ENCODE results near the gene CEP131. TPM values are rescaled to one million over a fixed set of nuclear protein-coding genes. Genes with fewer than 3 reads are reported as not detected.
"Not testable (repeated sequence)": the region's sequence is repeated elsewhere in the genome, so short reads cannot be mapped to it uniquely, and the experiment has no call there.

The CEP131 gene
- total RNA-seq, 1 donor from 2014 or later, result 12.2 TPM

- peaks cover 9% of the 10 kb centered on the region for H3K27me3 Mint-ChIP-seq (ENCODE audit: unreplicated experiment)
- TF ChIP-seq CTCF (IDR thresholded peaks at IDR 0.05), result no peak
- H3K4me3 Mint-ChIP-seq (ENCODE audit: unreplicated experiment), result no peak overlapping the region
- H3K4me1 Mint-ChIP-seq (ENCODE audit: unreplicated experiment), result no peaks in the 10 kb centered on the region
- H3K9me3 Mint-ChIP-seq (ENCODE audit: unreplicated experiment), result no peaks in the 10 kb centered on the region
- DNase-seq (ENCODE audit: extremely low spot score, unreplicated experiment), result no peak
- H3K27ac Mint-ChIP-seq (ENCODE audit: unreplicated experiment), result no peak overlapping the region
- H3K36me3 Mint-ChIP-seq (ENCODE audit: unreplicated experiment), result no peaks in the 10 kb centered on the region
These were observed 65.6 kb downstream of the CEP131 start for GRCh38 chr17:81156866-81157805.

- H3K36me3 Mint-ChIP-seq (ENCODE audit: unreplicated experiment), result no peaks in the 10 kb centered on the region
- H3K27ac Mint-ChIP-seq (ENCODE audit: unreplicated experiment), result no peak overlapping the region
These were observed 67.8 kb downstream of the CEP131 start for GRCh38 chr17:81154961-81155360.

GRCh38 chr17:81154016-81154415 is 68.7 kb downstream of the CEP131 start:
- peaks cover 23% of the 10 kb centered on the region for H3K27me3 Mint-ChIP-seq (ENCODE audit: unreplicated experiment)
- not testable (repeated sequence) for H3K9me3 Mint-ChIP-seq (ENCODE audit: unreplicated experiment); H3K27ac Mint-ChIP-seq (ENCODE audit: unreplicated experiment); H3K36me3 Mint-ChIP-seq (ENCODE audit: unreplicated experiment); DNase-seq (ENCODE audit: extremely low spot score, unreplicated experiment); H3K4me1 Mint-ChIP-seq (ENCODE audit: unreplicated experiment); H3K4me3 Mint-ChIP-seq (ENCODE audit: unreplicated experiment)

More at GRCh38 chr17:81154961-81155360, 67.8 kb downstream of the CEP131 start:
- Mint-ChIP-seq H3K9me3 (ENCODE audit: unreplicated experiment) (no peaks in the 10 kb centered on the region), H3K4me1 (ENCODE audit: unreplicated experiment) (no peaks in the 10 kb centered on the region), H3K27me3 (ENCODE audit: unreplicated experiment) (peaks cover 23% of the 10 kb centered on the region), H3K4me3 (ENCODE audit: unreplicated experiment) (no peak overlapping the region)
- no peak for TF ChIP-seq CTCF (IDR thresholded peaks at IDR 0.05)
- no peak for DNase-seq (ENCODE audit: extremely low spot score, unreplicated experiment)

- no peak for DNase-seq (ENCODE audit: extremely low spot score, unreplicated experiment)
- H3K4me3 Mint-ChIP-seq (ENCODE audit: unreplicated experiment), result no peak overlapping the region
- H3K36me3 Mint-ChIP-seq (ENCODE audit: unreplicated experiment), result no peaks in the 10 kb centered on the region
- no peak overlapping the region for H3K27ac Mint-ChIP-seq (ENCODE audit: unreplicated experiment)
- H3K9me3 Mint-ChIP-seq (ENCODE audit: unreplicated experiment), result no peaks in the 10 kb centered on the region
- TF ChIP-seq CTCF (IDR thresholded peaks at IDR 0.05), result no peak
- H3K4me1 Mint-ChIP-seq (ENCODE audit: unreplicated experiment), result no peaks in the 10 kb centered on the region
- H3K27me3 Mint-ChIP-seq (ENCODE audit: unreplicated experiment), result peaks cover 23% of the 10 kb centered on the region
These were observed 69.4 kb downstream of the CEP131 start for GRCh38 chr17:81153340-81153803.

GRCh38 chr17:81152288-81152828 is 70.4 kb downstream of the CEP131 start:
- TF ChIP-seq CTCF (IDR thresholded peaks at IDR 0.05), result no peak
- Mint-ChIP-seq H3K27ac (ENCODE audit: unreplicated experiment) (no peak overlapping the region), H3K9me3 (ENCODE audit: unreplicated experiment) (no peaks in the 10 kb centered on the region), H3K4me1 (ENCODE audit: unreplicated experiment) (no peaks in the 10 kb centered on the region), H3K36me3 (ENCODE audit: unreplicated experiment) (no peaks in the 10 kb centered on the region), H3K27me3 (ENCODE audit: unreplicated experiment) (peaks cover 23% of the 10 kb centered on the region), H3K4me3 (ENCODE audit: unreplicated experiment) (no peak overlapping the region)
- DNase-seq (ENCODE audit: extremely low spot score, unreplicated experiment), result no peak

All from osteocyte (in vitro differentiated cells).